DMS53 treated with DMSO at 0.1 percent for 48 hours (cell line): ENCODE results near the gene MAX.
"Not testable (repeated sequence)": the region's sequence is repeated elsewhere in the genome, so short reads cannot be mapped to it uniquely, and the experiment has no call there.

Source experiments
- DNase-seq: peaks from one replicate; lab custom pipeline; 2025; ENCODE audit not compliant: unreplicated experiment; lab: John Stamatoyannopoulos, UW

Gene MAX

GRCh38 chr14:65040666-65041433, 61.5 kb downstream of the MAX start:
- no peak for DNase-seq

- DNase-seq: no peak
Observed at GRCh38 chr14:65038966-65039365, 63.4 kb downstream of the MAX start.

GRCh38 chr14:65035049-65035448, 67.3 kb downstream of the MAX start:
- DNase-seq: no peak

- DNase-seq: no peak
Observed at GRCh38 chr14:65034021-65034420, 68.3 kb downstream of the MAX start.

- DNase-seq: no peak
Observed at GRCh38 chr14:65033181-65033580, 69.1 kb downstream of the MAX start.

GRCh38 chr14:65032319-65032718, 70.0 kb downstream of the MAX start:
- no peak for DNase-seq

- DNase-seq: not testable (repeated sequence)
Observed at GRCh38 chr14:65031321-65031720, 71.0 kb downstream of the MAX start.

- DNase-seq: no peak
Observed at GRCh38 chr14:65028937-65029336, 73.4 kb downstream of the MAX start.

- no peak for DNase-seq
Observed at GRCh38 chr14:65027127-65027799, 75.1 kb downstream of the MAX start.

- DNase-seq: no peak
Observed at GRCh38 chr14:65026526-65026925, 75.8 kb downstream of the MAX start.

- DNase-seq: no peak
Observed at GRCh38 chr14:65025818-65026217, 76.5 kb downstream of the MAX start.
